Adipocyte (in vitro differentiated cells): Measurements from ENCODE around the gene ISCA1.
"Not testable (repeated sequence)": the region's sequence is repeated elsewhere in the genome, so short reads cannot be mapped to it uniquely, and the experiment has no call there.

Experiments used
- DNase-seq: peaks from one replicate; pipeline ENCODE4 v3.0.0-alpha.2; 2015; ENCODE audit warnings: low read depth
- H3K27me3 ChIP-seq: replicated peaks from 2 replicates; pipeline ENCODE4 v1.7.0; 2013; ENCODE audit warnings: mild to moderate bottlenecking, low read length, moderate library complexity; ENCODE audit not compliant: control insufficient read depth, insufficient read depth
- H3K36me3 ChIP-seq: 2 replicates; pipeline ENCODE4 v1.7.0; 2013; ENCODE audit warnings: low read length, mild to moderate bottlenecking, moderate library complexity; ENCODE audit not compliant: control insufficient read depth, insufficient read depth, severe bottlenecking
- H3K4me1 ChIP-seq: 2 replicates; pipeline ENCODE4 v1.7.0; 2013; ENCODE audit warnings: mild to moderate bottlenecking, low read length, moderate library complexity; ENCODE audit not compliant: control insufficient read depth, insufficient read depth
- H3K4me3 ChIP-seq: 2 replicates; pipeline ENCODE4 v1.7.0; 2013; ENCODE audit warnings: mild to moderate bottlenecking, low read length, moderate library complexity
- H3K9ac ChIP-seq: 2 replicates; pipeline ENCODE4 v1.7.0; 2013; ENCODE audit warnings: mild to moderate bottlenecking, low read length, moderate library complexity
- H3K9me3 ChIP-seq: 2 replicates; pipeline ENCODE4 v1.7.0; 2013; ENCODE audit warnings: mild to moderate bottlenecking, low read length, moderate library complexity; ENCODE audit not compliant: control insufficient read depth

The ISCA1 gene

DNA sequence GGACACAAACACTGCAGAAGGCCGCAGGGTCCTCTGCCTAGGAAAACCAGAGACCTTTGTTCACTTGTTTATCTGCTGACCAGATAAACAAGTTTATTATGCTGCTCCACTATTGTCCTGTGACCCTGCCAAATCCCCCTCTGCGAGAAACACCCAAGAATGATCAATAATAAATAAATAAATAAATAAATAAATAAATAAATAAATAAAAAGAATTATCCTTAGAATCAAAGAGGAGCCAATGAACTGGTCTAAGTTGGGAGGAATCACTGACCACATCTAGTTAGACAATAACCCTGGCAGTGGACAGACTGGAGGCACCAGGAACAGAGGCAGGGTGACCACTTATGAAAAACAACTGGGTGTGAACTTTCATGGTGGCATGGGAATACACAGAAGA is 30.6 kb upstream of the ISCA1 start:
- peaks cover 35% of the 10 kb centered on the region for H3K4me1 ChIP-seq
- H3K36me3 ChIP-seq = peaks cover 77% of the 10 kb centered on the region
- H3K9ac ChIP-seq, H3K9me3 ChIP-seq, H3K4me3 ChIP-seq, DNase-seq, H3K27me3 ChIP-seq: not testable (repeated sequence)

DNA sequence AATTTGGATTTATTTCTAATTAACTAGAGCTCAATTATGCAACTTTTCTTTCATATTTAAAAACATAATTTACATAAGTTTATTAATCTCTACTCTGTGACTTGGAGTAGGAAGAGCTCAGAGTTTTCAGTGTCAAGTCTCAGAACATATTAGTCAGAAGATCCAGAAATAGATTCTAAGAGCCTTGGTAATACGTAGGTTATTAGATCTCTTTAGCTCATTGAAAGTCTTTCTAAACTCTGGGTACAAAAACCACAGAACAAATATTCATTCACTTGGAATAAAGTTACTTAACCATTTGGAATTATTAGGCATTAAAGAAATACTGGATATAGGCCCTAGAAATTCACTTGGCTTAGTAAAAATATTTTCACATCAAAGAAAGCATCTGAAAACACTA is 26.3 kb upstream of the ISCA1 start:
- H3K27me3 ChIP-seq = no peaks in the 10 kb centered on the region
- DNase-seq = no peak
- H3K9me3 ChIP-seq = no peaks in the 10 kb centered on the region
- peaks cover 84% of the 10 kb centered on the region for H3K36me3 ChIP-seq
- H3K4me3 ChIP-seq = no peak overlapping the region
- peaks cover 20% of the 10 kb centered on the region for H3K4me1 ChIP-seq
- peak overlapping the region; percentile 39 for H3K9ac ChIP-seq

DNA sequence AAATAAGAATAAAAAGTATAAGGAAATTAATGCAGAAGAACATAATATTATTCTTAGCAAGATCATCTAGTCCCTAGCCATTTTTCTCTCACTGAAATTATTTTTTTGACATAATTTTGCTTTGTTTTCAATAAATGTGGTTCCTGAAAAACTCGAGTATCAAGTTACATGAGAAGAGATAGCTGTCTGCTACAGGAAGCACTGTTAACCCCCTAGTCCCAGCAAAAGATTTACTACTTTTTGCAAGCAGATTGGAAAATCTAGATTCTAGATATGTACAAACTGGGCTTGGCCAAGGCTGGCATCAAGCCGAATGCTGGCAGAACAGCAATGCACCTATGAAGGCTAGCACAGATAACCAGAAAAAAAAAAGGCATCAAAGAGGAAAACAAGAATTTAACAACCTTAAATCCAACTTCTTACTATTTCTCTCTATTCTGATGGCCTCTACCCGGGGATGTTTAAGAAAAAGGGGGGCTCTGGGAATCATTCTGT is 21.9 kb upstream of the ISCA1 start:
- no peak overlapping the region for H3K4me3 ChIP-seq
- no peaks in the 10 kb centered on the region for H3K9me3 ChIP-seq
- H3K9ac ChIP-seq = no peak overlapping the region
- H3K36me3 ChIP-seq = peaks cover 100% of the 10 kb centered on the region
- no peaks in the 10 kb centered on the region for H3K27me3 ChIP-seq
- peaks cover 19% of the 10 kb centered on the region for H3K4me1 ChIP-seq
- no peak for DNase-seq

DNA sequence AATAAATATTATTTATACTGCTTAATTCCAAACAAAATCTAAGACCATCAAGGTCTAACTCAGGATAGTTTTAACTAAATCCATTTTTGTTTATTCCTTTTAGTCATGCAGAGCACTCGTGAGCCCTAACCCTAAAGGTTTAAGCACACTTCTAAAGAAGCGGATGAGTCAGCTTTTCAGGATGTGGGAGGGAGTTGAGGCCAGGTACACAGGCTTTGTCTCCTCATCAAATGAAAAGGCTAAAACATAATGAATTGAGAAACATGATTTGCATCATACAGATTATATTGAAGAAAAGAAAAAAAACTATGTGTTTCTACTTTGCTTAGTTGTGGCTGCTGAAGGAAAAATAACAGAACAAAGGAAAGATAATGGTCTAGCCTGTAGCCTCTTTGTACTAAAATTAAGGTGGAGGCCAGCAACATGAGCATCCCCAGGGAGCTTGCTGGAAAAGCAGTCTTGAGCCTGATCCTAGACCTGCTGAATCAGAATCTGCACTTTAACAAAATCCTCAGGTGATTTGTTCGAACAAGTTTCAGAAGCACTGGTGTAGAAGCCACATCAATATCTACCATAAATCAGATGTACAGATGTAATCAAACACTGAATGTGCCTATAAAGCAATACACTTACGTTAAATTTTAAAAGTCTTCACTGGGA is 21.1 kb upstream of the ISCA1 start:
- H3K9ac ChIP-seq = no peak overlapping the region
- peaks cover 100% of the 10 kb centered on the region for H3K36me3 ChIP-seq

DNA sequence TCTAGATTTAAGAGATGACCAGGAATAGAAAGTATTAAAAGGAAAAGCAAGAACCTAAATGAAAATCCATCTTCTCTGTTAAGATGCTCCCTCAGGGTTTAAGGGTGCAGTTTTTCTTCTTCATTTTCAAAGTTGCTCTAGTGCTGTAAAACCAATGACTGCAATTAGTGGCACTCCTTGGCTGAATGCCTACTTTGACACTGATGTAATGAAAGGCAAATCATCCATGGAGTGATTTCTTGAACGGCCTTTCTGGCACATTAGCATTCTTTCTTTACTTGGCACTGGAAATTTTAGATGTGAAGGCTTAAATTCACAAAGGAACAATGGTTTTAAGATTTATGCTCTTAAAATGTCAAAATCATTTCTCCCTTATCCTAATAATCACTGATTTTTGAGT is 19.3 kb upstream of the ISCA1 start:
- no peak overlapping the region for H3K9ac ChIP-seq
- no peak overlapping the region for H3K4me3 ChIP-seq
- peaks cover 5% of the 10 kb centered on the region for H3K4me1 ChIP-seq
- H3K9me3 ChIP-seq = no peaks in the 10 kb centered on the region
- no peak for DNase-seq
- peaks cover 100% of the 10 kb centered on the region for H3K36me3 ChIP-seq
- H3K27me3 ChIP-seq = no peaks in the 10 kb centered on the region

More for the DNA sequence above, 21.1 kb upstream of the ISCA1 start:
- no peaks in the 10 kb centered on the region for H3K27me3 ChIP-seq
- H3K4me3 ChIP-seq = no peak overlapping the region
- no peaks in the 10 kb centered on the region for H3K9me3 ChIP-seq
- no peak for DNase-seq
- H3K4me1 ChIP-seq = peaks cover 10% of the 10 kb centered on the region

DNA sequence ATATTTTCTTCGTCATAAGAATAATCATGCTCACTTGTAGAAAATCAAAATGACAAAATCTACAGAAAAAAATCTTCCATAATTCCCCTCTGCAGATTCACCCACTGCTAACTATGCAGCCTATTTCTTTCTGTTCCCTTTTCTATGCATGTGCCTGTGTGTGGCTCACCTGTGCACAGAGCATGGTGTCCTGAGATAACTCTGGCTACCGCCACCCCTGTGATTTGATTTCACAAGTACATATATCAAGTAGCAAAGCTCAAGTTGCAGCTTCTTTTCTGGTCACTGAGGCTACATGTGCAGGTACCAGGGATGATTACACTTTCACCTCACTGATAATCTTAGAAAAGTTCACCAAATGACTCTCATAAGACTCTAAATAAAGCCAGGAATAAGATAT is 18.4 kb upstream of the ISCA1 start:
- H3K9me3 ChIP-seq = no peaks in the 10 kb centered on the region
- no peak overlapping the region for H3K9ac ChIP-seq
- H3K4me1 ChIP-seq = peaks cover 5% of the 10 kb centered on the region
- DNase-seq = no peak
- peaks cover 100% of the 10 kb centered on the region for H3K36me3 ChIP-seq
- H3K27me3 ChIP-seq = no peaks in the 10 kb centered on the region
- no peak overlapping the region for H3K4me3 ChIP-seq

DNA sequence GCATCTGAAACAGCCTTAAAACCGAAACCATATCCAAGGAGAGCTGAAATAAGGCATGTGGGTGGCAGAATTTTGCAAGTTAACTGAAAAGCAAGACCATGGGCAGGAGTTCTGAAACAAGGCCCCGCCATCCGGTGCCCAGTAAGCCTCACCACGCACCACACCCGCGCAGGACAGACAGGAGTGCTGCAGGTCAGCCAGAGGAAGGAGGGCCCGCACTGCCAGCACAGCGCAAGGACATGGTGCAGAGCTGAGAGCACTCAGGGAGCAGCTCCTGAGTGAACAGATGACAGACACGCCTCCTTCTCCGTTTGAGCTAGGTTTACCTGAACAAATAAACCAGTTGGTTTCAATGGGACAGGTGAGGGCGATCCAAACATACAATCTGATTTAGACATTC is 16.5 kb upstream of the ISCA1 start:
- Histone ChIP-seq H3K9me3 (no peaks in the 10 kb centered on the region), H3K9ac (no peak overlapping the region), H3K4me3 (no peak overlapping the region), H3K4me1 (peaks cover 1% of the 10 kb centered on the region), H3K36me3 (peaks cover 95% of the 10 kb centered on the region), H3K27me3 (no peaks in the 10 kb centered on the region)
- DNase-seq = no peak

DNA sequence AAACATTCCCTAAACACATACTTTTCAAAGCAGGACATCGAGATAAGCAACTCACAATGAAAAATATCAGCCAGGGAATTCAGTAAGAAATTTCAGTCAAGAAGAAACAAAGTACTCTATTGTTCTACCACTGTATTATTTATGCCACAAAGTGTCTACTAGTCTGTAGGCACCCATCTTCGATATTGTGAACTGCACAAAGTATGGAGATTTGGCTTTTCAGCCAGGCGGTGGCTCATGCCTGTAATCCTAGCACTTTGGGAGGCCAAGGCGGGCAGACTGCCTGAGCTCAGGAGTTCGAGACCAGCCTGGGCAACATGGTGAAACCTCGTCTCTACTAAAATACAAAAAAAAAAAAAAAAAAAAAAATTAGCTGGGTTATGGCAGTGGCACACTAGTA is 8.0 kb upstream of the ISCA1 start:
- not testable (repeated sequence) for H3K9ac ChIP-seq, H3K27me3 ChIP-seq, H3K9me3 ChIP-seq, H3K4me1 ChIP-seq, H3K4me3 ChIP-seq
- H3K36me3 ChIP-seq = peaks cover 61% of the 10 kb centered on the region
- DNase-seq = peak; percentile 11

DNA sequence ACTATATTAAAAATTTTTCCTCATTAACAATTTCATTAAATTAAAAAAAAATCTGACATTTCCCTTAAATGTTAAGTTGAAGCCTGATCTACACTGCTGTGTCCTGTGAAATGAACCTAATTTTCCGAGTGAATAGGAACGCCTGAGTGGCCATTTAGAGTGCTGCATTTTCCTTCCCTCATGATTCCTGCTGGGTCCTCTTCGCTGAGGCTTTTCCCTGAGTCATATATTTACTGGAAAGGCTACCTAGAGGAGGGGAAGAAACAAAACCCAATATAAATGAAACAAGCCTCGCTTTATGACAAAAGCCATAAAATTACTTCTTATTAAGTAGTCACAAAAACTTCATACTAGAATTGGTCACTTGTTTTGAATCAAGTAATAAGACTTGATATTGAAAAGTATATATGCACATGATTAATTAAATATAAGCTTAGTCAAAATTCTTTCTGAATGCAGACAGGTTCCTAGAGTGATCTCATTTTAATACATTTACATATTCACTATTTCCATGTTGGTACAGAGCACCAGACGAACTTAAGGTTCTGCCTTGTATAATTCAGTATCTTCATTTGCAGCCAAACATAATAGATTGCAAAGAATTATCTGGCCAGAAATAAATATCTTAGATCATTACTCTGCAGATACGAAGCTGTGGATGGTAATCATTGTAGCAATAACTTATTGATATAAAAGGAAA is 6.3 kb upstream of the ISCA1 start:
- Histone ChIP-seq H3K4me3 (no peak overlapping the region), H3K9me3 (no peaks in the 10 kb centered on the region), H3K4me1 (no peaks in the 10 kb centered on the region), H3K9ac (no peak overlapping the region), H3K27me3 (no peaks in the 10 kb centered on the region), H3K36me3 (peaks cover 49% of the 10 kb centered on the region)
- DNase-seq = no peak

DNA sequence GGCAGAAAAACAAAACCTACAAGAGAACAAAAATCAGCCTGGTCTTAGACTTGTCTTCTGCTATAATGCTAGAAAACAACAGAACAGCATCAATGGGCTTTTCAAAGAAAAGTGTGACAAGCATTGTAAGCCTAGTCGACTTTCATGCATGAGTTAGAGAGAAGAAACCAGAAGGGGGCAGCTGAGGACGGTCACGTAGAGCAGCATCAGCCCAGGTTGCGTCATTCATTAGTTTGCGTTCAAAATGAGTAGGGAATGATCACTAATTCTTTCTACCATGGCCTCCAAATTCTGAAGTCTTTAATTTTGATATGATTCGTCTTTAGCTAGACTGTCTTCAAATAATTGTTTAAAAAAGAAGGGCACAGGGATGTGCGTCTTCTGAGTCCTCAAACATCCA is 4.7 kb upstream of the ISCA1 start:
- DNase-seq = peak; percentile 73

DNA sequence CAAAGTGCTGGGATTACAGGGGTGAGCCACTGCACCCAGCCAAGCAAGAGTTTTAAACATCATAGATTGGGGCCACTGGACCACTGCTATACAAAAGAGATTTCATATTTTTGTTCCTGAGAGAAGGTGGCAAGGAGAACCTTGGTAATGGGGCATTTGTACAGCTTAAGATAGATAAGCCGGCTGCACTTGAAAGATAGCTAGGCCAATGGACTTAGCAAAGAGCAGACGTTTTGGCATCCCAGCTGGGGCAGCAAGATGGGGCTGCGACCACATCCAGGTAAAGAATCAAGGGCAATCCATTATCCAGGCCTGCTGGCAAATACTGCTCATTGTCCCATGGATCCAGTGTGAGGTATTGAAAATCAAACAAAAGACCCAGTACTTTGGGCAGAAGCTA is 3.9 kb upstream of the ISCA1 start:
- Histone ChIP-seq H3K36me3 (peaks cover 30% of the 10 kb centered on the region), H3K9ac (no peak overlapping the region), H3K4me3 (no peak overlapping the region), H3K27me3 (no peaks in the 10 kb centered on the region), H3K9me3 (no peaks in the 10 kb centered on the region), H3K4me1 (peaks cover 7% of the 10 kb centered on the region)
- DNase-seq = no peak

More for the DNA sequence above, 4.7 kb upstream of the ISCA1 start:
- Histone ChIP-seq H3K36me3 (peaks cover 36% of the 10 kb centered on the region), H3K4me3 (no peak overlapping the region), H3K27me3 (no peaks in the 10 kb centered on the region), H3K9ac (no peak overlapping the region), H3K4me1 (peaks cover 6% of the 10 kb centered on the region), H3K9me3 (no peaks in the 10 kb centered on the region)
